ENCODE results near the gene RCOR2.
A peak's percentile ranks its signal among the peaks of the same experiment; 100 is the strongest.

The RCOR2 gene

GRCh38 chr11:63951779-63952536 is 35.0 kb upstream of the RCOR2 start:
- H3K27me3 ChIP-seq: no peaks in the 10 kb centered on the region
- H3K27ac ChIP-seq: no peak overlapping the region
- TF ChIP-seq CTCF (IDR thresholded peaks at IDR 0.05): no peak
- no peaks in the 10 kb centered on the region for H3K9me3 ChIP-seq
- no peaks in the 10 kb centered on the region for H3K4me1 ChIP-seq (ENCODE audit: control insufficient read depth in 1 of 2, insufficient read depth in 1 of 2, low read depth in 1 of 2, low read length in 1 of 2)
- no peak overlapping the region for H3K4me3 ChIP-seq (ENCODE audit: low read depth in 1 of 2, low read length in 1 of 2)
- peaks cover 33% of the 10 kb centered on the region for H3K36me3 ChIP-seq

- no peak overlapping the region for H3K27ac ChIP-seq
- peak; percentile 28 for TF ChIP-seq CTCF (IDR thresholded peaks at IDR 0.05)
- no peaks in the 10 kb centered on the region for H3K27me3 ChIP-seq
- H3K4me3 ChIP-seq (ENCODE audit: low read depth in 1 of 2, low read length in 1 of 2): no peak overlapping the region
- peaks cover 5 to 6% of the 10 kb centered on the region in 2 experiments for H3K4me1 ChIP-seq (ENCODE audit: control insufficient read depth in 1 of 2, insufficient read depth in 1 of 2, low read depth in 1 of 2, low read length in 1 of 2)
- no peaks in the 10 kb centered on the region for H3K36me3 ChIP-seq
- no peaks in the 10 kb centered on the region for H3K9me3 ChIP-seq
Observed at GRCh38 chr11:63945477-63946163, 28.7 kb upstream of the RCOR2 start.

- H3K9me3 ChIP-seq: no peaks in the 10 kb centered on the region
- H3K4me1 ChIP-seq (ENCODE audit: control insufficient read depth in 1 of 2, insufficient read depth in 1 of 2, low read depth in 1 of 2, low read length in 1 of 2): peaks cover 10 to 12% of the 10 kb centered on the region in 2 experiments
- no peaks in the 10 kb centered on the region for H3K36me3 ChIP-seq
- no peak overlapping the region for H3K4me3 ChIP-seq (ENCODE audit: low read depth in 1 of 2, low read length in 1 of 2)
- H3K27me3 ChIP-seq: no peaks in the 10 kb centered on the region
- H3K27ac ChIP-seq: no peak overlapping the region
- TF ChIP-seq CTCF (IDR thresholded peaks at IDR 0.05): no peak
Observed at GRCh38 chr11:63944987-63945386, 28.0 kb upstream of the RCOR2 start.

- H3K9me3 ChIP-seq: no peaks in the 10 kb centered on the region
- no peak overlapping the region for H3K4me3 ChIP-seq (ENCODE audit: low read depth in 1 of 2, low read length in 1 of 2)
- no peaks in the 10 kb centered on the region for H3K36me3 ChIP-seq
- no peak for TF ChIP-seq CTCF (IDR thresholded peaks at IDR 0.05)
- peaks cover 26 to 27% of the 10 kb centered on the region in 2 experiments for H3K4me1 ChIP-seq (ENCODE audit: control insufficient read depth in 1 of 2, insufficient read depth in 1 of 2, low read depth in 1 of 2, low read length in 1 of 2)
- H3K27me3 ChIP-seq: no peaks in the 10 kb centered on the region
- no peak overlapping the region for H3K27ac ChIP-seq
Observed at GRCh38 chr11:63942803-63943202, 25.8 kb upstream of the RCOR2 start.

- Histone ChIP-seq H3K4me1 (ENCODE audit: control insufficient read depth in 1 of 2, insufficient read depth in 1 of 2, low read depth in 1 of 2, low read length in 1 of 2) (peaks cover 28 to 30% of the 10 kb centered on the region in 2 experiments), H3K27me3 (no peaks in the 10 kb centered on the region), H3K27ac (no peak overlapping the region), H3K4me3 (ENCODE audit: low read depth in 1 of 2, low read length in 1 of 2) (no peak overlapping the region), H3K36me3 (no peaks in the 10 kb centered on the region), H3K9me3 (no peaks in the 10 kb centered on the region)
- no peak for TF ChIP-seq CTCF (IDR thresholded peaks at IDR 0.05)
Observed at GRCh38 chr11:63941901-63942300, 24.9 kb upstream of the RCOR2 start.

Measured in neutrophil (primary cell).